Natural killer cell (primary cell): ENCODE data around the gene TMTC2. TPM values are rescaled to one million over a fixed set of nuclear protein-coding genes. Genes with fewer than 3 reads are reported as not detected.

Experiments
- ATAC-seq, 3 donors: fragments of 150-1000 bp in 2 of 3; fragments of 200-7000 bp in 1 of 3; cut with Tn5 transposase; 1 replicate in 1 of 3; 2 replicates in 2 of 3; pipeline ENCODE4 v1.10.0; 2021; ENCODE audit warnings: mild to moderate bottlenecking in 2 of 3, moderate library complexity in 2 of 3
- DNase-seq, 2 donors: peaks; one replicate each; pipeline versions ENCODE4 v3.0.0 to v3.0.0-alpha.2; 2013 to 2021; ENCODE audit warnings: mixed read lengths in 1 of 2
- H3K27ac ChIP-seq: one replicate; pipeline ENCODE4 v1.5.1; 2013; ENCODE audit warnings: mild to moderate bottlenecking, low read length
- H3K27me3 ChIP-seq: one replicate; pipeline ENCODE4 v1.6.1; 2013; ENCODE audit warnings: low read length; ENCODE audit not compliant: control insufficient read depth, insufficient read depth
- H3K36me3 ChIP-seq: one replicate; pipeline ENCODE4 v1.6.1; 2013; ENCODE audit warnings: low read length; ENCODE audit not compliant: control insufficient read depth, insufficient read depth
- H3K4me1 ChIP-seq: one replicate; pipeline ENCODE4 v1.6.1; 2013; ENCODE audit warnings: low read length; ENCODE audit not compliant: control insufficient read depth, insufficient read depth
- H3K4me3 ChIP-seq: one replicate; pipeline ENCODE4 v1.5.1; 2013; ENCODE audit warnings: low read length
- H3K9me3 ChIP-seq: one replicate; pipeline ENCODE4 v1.6.1; 2013; ENCODE audit warnings: low read length; ENCODE audit not compliant: control insufficient read depth, insufficient read depth
- H3K27ac Mint-ChIP-seq, 2 donors: one replicate each; pipeline ENCODE4 v1.8.0; 2022; ENCODE audit warnings: mild to moderate bottlenecking in 2 of 2, mixed read lengths in 2 of 2, moderate library complexity in 1 of 2
- H3K27me3 Mint-ChIP-seq, 2 donors: one replicate each; pipeline ENCODE4 v1.8.0; 2022; ENCODE audit warnings: low read depth in 2 of 2, mixed read lengths in 2 of 2
- H3K36me3 Mint-ChIP-seq: one replicate; pipeline ENCODE4 v1.8.0; 2022; ENCODE audit warnings: mixed read lengths
- H3K4me1 Mint-ChIP-seq, 2 donors: one replicate each; pipeline ENCODE4 v1.8.0; 2022; ENCODE audit warnings: mixed read lengths in 2 of 2
- H3K4me3 Mint-ChIP-seq: one replicate; pipeline ENCODE4 v1.8.0; 2022; ENCODE audit warnings: mild to moderate bottlenecking, moderate library complexity, mixed read lengths
- H3K9me3 Mint-ChIP-seq, 2 donors: one replicate each; pipeline ENCODE4 v1.8.0; 2022; ENCODE audit warnings: mixed read lengths in 2 of 2
- WGBS: methylation state at CpG from one replicate; pipeline ENCODE4 v1.1.7; 2013; ENCODE audit warnings: missing lambda C conversion rate; ENCODE audit not compliant: insufficient coverage; 5-methylcytosine and 5-hydroxymethylcytosine counted together
- intact Hi-C: fragments of 100-400 bp; cut with micrococcal nuclease; formaldehyde crosslinking; loops from one replicate; pipeline ENCODE4 v1.14.2; 2022
- total RNA-seq, 4 donors: library from RNA; stranded (reverse); fragments of 120-200 nt in 1 of 4; gene quantifications; one replicate each; pipeline versions ENCODE4 v1.2.3 to v1.2.4, GENCODE V29; 2013 to 2022
- TF ChIP-seq, protein P1 (sequence below): fragments of 200-600 bp; IDR thresholded peaks from one replicate; pipeline ENCODE4 v1.8.0; 2022; ENCODE audit warnings: antibody characterized with exemption

The TMTC2 gene
- total RNA-seq, 3 donors from 2014 or later (not counting 1 experiment from before 2014, with no cell fraction given), result 1.4 to 2.3 (median 1.6) TPM

DNA sequence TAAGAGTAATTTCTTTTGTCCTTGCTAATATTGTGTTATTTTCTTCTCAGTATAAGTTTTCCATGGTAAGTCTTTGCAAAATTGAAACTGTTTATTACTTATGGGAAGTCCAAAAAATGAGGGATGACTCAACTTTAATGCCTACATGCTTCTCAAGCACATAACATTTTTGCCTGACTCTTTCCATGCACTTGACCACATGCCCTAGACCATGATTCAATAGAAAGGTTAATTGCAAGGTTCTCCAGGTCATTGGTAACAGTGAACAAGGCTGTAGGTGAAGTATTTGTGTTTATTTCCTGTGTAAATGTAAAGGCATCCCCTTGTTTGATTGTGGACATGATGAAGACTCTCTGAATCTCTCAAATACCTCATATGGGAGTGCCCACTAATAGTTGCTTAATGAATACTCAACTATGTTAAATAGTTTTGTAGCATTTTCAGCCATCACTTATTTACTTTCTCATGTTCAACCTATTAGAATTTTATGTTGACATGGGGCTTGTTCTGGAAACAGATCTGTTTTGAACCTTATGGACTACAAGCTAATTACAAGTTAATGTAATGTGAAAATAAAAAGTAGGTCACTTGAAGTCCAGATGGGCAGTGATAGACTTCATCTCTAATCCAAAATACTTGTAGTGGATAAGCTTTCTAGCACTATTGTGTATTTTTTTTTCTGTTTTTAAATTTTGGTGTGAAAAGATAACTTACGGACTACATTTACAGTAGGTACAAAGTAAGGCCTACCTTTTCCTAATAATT is 131.7 kb downstream of the TMTC2 start:
- no peaks in the 10 kb centered on the region for H3K27me3 Mint-ChIP-seq
- H3K36me3 Mint-ChIP-seq, result no peaks in the 10 kb centered on the region
- no peaks in the 10 kb centered on the region for H3K4me1 Mint-ChIP-seq
- H3K4me3 Mint-ChIP-seq, result no peak overlapping the region
- H3K9me3 Mint-ChIP-seq, result peaks cover 2% of the 10 kb centered on the region in 2 donors
- no CpG with 5 or more reads among the region's 1 CpG for WGBS
- no peak overlapping the region for H3K4me3 ChIP-seq
- no peaks in the 10 kb centered on the region for H3K36me3 ChIP-seq
- H3K27ac Mint-ChIP-seq, result no peak overlapping the region
- intact Hi-C loops, result no loop called here
- no peak for DNase-seq
- ATAC-seq, result no peak
- TF ChIP-seq, protein P1, sequence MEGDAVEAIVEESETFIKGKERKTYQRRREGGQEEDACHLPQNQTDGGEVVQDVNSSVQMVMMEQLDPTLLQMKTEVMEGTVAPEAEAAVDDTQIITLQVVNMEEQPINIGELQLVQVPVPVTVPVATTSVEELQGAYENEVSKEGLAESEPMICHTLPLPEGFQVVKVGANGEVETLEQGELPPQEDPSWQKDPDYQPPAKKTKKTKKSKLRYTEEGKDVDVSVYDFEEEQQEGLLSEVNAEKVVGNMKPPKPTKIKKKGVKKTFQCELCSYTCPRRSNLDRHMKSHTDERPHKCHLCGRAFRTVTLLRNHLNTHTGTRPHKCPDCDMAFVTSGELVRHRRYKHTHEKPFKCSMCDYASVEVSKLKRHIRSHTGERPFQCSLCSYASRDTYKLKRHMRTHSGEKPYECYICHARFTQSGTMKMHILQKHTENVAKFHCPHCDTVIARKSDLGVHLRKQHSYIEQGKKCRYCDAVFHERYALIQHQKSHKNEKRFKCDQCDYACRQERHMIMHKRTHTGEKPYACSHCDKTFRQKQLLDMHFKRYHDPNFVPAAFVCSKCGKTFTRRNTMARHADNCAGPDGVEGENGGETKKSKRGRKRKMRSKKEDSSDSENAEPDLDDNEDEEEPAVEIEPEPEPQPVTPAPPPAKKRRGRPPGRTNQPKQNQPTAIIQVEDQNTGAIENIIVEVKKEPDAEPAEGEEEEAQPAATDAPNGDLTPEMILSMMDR, result no peak
- H3K27me3 ChIP-seq, result no peaks in the 10 kb centered on the region
- no peaks in the 10 kb centered on the region for H3K9me3 ChIP-seq
- H3K27ac ChIP-seq, result no peak overlapping the region
- no peaks in the 10 kb centered on the region for H3K4me1 ChIP-seq

DNA sequence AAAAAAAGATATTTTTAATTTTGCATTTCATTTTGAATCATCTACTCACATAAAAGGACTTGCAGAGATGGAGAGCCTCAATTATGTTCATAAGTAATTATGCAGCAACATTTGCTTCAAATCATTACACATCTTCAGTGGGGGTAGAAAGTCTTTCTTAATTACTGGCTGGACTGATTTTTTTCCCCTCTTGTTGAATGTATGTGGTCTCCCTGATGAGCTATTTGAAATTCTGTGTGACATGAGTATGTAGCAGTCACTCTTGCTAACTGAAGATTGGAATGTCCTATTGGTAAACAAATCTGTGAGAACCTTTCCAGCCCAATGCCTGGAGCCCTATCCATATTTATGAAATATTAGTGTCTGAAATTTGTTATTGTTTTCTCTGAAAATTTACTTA is 139.8 kb downstream of the TMTC2 start:
- Mint-ChIP-seq H3K27me3 (no peaks in the 10 kb centered on the region), H3K9me3 (peaks cover 0 to 4% of the 10 kb centered on the region in 2 donors), H3K27ac (no peak overlapping the region), H3K4me3 (no peak overlapping the region), H3K36me3 (no peaks in the 10 kb centered on the region), H3K4me1 (no peaks in the 10 kb centered on the region)
- Histone ChIP-seq H3K4me1 (no peaks in the 10 kb centered on the region), H3K9me3 (no peaks in the 10 kb centered on the region), H3K36me3 (no peaks in the 10 kb centered on the region), H3K4me3 (no peak overlapping the region), H3K27ac (no peak overlapping the region), H3K27me3 (no peaks in the 10 kb centered on the region)
- intact Hi-C loops, result no loop called here
- DNase-seq (no peak), ATAC-seq (no peak)
- TF ChIP-seq, protein P1, result no peak

DNA sequence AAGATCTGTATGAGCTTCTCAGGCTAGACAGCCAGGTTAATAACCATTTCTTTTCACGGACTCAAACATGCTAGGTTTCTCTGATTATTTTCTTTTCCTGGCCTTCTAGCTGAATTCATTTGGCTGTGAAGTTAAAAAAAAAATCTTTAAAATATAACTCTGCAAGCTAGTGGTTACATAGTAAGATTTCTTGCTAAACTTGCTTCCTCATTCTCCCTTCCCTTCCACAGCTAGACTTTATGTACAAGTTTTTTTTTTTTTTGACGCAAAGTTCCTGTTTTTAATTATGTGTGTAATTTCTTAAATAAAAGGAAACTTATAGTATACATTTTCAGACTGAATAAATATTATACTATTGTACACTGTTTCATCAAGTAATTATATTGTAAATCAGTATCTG is 145.4 kb downstream of the TMTC2 start:
- Histone ChIP-seq H3K27ac (no peak overlapping the region), H3K4me1 (no peaks in the 10 kb centered on the region), H3K9me3 (no peaks in the 10 kb centered on the region), H3K27me3 (no peaks in the 10 kb centered on the region), H3K36me3 (no peaks in the 10 kb centered on the region), H3K4me3 (no peak overlapping the region)
- intact Hi-C loops, result no loop called here
- WGBS, result no CpG with 5 or more reads among the region's 2 CpGs
- Mint-ChIP-seq H3K4me1 (no peaks in the 10 kb centered on the region), H3K27ac (no peak overlapping the region), H3K9me3 (peaks cover 5 to 6% of the 10 kb centered on the region in 2 donors), H3K36me3 (no peaks in the 10 kb centered on the region), H3K4me3 (no peak overlapping the region), H3K27me3 (no peaks in the 10 kb centered on the region)
- TF ChIP-seq, protein P1, result no peak
- no peak for ATAC-seq
- no peak for DNase-seq

DNA sequence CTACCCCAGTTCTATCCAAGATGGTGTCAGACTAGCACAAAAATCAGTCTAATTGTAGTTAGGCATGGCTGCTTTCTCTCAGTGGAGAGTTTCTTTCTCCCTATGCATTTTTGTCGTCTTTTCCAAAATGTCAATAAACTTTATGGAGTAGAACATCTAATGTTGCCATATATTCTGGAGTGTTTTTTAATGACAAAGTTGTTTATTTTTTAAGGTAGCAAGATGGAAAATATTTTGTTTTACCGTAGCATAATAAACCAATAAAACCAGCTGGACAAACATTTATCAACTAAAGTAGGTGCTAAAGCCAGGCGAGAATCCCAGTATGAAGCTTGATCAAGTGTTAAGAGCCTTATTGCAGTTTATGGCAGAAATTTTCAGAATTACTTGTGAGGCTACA is 146.3 kb downstream of the TMTC2 start:
- ATAC-seq (no peak), DNase-seq (no peak)
- H3K36me3 Mint-ChIP-seq, result no peaks in the 10 kb centered on the region
- intact Hi-C loops, result no loop called here
- WGBS, result 89% methylated on average over 1 of the region's 3 CpGs
- TF ChIP-seq, protein P1, result no peak
- no peaks in the 10 kb centered on the region for H3K4me1 Mint-ChIP-seq
- Histone ChIP-seq H3K36me3 (no peaks in the 10 kb centered on the region), H3K27me3 (no peaks in the 10 kb centered on the region), H3K27ac (no peak overlapping the region), H3K4me3 (no peak overlapping the region), H3K4me1 (no peaks in the 10 kb centered on the region), H3K9me3 (no peaks in the 10 kb centered on the region)
- H3K9me3 Mint-ChIP-seq, result peaks cover 5 to 6% of the 10 kb centered on the region in 2 donors
- H3K27me3 Mint-ChIP-seq, result no peaks in the 10 kb centered on the region
- H3K27ac Mint-ChIP-seq, result no peak overlapping the region
- H3K4me3 Mint-ChIP-seq, result no peak overlapping the region
